ENCODE data around the gene ADRM1.

The ADRM1 gene

DNA sequence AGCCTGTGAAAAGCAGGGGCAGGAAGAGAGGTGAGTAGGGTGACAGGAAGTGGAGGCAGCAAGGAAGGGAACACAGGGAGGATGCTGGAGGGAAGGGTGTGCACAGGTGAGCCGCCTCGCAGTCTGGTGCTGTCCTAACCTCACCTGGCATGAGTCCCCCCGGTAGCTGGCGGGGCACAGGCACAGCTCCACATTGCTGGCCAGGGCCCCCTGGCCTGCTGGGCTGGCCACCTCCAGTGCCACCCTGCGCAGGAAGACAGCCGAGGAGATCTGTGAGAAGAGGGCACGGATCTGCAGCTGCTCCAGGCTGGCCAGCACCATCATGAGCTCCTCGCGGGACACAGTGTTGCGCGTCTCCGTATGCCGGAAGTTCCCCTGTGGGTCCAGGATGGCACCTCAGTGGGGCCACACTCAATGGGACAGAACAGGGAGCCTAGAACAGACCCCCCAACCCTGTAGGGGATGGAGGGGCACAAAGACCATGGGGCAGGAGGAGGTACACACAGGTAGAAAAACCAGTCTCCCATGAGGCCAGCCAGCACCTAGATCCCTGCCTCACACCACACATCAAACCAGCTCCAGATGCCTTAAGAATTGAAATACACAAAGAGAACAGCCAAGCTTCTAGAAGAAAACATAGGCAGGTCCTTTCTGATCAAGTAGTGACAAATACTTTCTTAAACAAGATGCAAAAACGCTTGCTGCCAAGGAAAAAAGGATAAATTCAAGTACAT lies 22.5 kb downstream of the ADRM1 start:
- DNase-seq, result no peak

DNA sequence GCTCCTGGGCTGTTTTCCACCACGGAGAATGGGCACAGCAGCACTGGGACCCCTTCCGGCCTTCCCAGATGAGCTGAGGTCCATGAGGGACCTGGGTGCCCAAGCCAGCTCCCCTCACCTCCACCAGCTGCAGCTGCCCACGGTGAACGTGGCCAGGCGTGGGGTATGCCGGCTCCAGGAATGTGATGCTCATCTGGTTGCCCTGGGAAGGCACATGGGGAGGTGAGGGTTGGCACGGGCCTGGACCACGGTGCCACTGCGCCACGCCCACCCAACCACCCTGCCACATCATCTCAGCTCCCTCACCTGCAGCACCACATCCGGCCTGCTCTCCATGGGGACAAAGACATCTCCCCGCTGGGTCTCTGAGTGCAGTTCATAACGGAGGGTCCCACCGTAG lies 23.8 kb downstream of the ADRM1 start:
- DNase-seq, result no peak

DNA sequence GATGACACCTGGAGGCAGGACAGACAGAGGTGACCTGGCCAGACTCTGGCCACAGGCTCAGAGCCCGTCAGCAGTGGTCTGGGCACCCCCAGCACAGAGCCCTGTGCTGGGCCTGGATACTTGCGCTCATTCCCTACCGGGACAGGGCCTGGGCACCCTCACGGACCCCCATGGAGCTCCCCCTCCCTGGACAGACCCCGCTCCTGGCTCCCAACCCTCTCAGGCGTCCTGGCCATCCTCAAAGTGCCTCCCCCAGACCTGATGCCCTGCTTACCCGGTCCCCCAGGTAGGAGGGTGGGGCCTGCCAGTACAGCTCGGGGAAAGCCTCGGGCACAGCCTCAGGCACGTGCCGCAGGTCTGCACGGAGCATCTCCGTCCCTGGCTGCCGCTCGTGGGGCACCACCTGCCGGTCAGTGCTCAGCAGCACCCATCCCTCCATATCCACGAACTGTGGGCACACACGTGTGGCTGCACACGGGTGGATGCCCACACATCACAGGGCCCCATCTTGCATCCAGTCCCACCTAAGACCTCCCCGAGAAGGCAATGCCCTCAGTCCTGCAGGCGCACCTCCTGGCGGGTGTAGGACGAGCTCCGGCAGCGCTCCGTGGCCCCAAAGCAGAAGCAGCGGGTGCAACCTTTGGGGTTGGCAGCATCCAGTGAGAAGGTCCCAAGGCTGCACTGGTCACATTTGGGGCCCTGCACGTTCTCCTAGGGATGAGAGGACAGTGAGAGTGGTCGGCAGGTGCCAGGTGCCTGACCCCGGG lies 24.3 kb downstream of the ADRM1 start:
- DNase-seq, result no peak

DNA sequence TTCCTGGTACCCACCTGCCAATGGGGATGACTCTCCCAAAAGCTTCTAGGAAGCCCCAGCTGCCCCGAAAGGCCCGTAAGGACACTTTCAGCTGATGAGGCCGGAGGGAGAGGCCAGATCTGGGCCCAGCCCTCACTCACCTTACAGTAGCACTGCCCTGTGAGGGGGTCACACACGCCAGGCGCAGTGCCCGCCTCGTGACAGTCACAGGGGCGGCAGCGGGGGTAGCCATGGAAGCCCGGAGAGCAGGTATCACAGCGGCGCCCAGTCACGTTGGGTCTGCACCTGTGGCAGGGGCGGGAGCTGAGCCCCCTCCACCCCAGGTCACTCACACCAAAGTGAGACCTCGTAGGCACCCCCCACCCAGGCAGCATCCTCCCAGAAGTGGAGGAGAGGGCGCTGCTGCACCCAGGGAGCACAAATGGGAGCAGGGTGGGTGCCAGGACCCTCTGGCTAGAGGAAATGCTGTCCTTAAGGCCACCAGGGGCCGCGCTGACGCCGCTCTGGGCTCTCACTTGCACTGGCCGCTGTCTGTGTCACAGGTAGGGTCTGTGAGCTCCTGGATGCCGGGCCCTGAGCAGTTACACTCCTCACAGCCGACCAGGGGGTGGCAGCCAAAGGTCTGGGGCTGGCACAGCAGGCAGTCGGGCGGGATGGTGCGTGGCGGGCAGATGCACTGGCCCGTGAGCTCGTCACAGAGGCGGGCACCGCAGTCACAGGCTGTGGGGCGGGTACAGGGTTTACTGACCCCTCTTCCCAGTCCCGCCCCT lies 25.1 kb downstream of the ADRM1 start:
- no peak for DNase-seq

DNA sequence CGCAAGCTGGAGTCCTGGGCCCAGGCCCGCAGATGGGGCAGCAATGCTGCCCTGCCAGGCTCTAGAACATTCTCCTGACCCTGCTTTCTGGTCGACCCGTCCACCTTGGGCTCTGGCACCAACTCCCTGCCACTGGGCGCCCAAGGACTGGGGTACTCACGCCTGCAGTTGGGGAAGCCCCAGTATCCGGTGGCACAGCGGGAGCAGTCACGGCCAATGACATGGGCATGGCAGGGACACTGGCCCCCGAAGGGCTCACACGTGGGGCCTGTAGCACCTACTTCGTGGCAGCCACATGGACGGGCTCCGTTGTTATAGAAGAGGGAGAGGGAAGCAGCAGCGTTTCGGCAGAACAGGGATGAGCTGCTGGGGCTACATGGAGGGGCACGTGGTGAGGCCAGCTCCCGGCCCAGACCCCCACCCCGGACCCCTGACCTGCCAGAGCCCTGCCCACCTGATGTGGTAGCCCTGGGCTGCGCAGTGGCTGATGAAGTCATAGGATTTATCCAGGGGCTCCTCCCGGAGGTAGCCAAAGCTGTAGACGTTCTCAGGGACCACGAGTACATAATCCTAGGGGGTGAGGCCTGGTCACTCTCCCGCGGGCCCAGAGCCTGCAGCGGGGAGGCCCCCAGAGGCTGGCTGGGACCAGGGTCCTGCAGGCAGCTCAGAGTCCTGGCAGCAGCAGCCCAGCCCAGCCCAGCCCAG lies 26.0 kb downstream of the ADRM1 start:
- no peak for DNase-seq

DNA sequence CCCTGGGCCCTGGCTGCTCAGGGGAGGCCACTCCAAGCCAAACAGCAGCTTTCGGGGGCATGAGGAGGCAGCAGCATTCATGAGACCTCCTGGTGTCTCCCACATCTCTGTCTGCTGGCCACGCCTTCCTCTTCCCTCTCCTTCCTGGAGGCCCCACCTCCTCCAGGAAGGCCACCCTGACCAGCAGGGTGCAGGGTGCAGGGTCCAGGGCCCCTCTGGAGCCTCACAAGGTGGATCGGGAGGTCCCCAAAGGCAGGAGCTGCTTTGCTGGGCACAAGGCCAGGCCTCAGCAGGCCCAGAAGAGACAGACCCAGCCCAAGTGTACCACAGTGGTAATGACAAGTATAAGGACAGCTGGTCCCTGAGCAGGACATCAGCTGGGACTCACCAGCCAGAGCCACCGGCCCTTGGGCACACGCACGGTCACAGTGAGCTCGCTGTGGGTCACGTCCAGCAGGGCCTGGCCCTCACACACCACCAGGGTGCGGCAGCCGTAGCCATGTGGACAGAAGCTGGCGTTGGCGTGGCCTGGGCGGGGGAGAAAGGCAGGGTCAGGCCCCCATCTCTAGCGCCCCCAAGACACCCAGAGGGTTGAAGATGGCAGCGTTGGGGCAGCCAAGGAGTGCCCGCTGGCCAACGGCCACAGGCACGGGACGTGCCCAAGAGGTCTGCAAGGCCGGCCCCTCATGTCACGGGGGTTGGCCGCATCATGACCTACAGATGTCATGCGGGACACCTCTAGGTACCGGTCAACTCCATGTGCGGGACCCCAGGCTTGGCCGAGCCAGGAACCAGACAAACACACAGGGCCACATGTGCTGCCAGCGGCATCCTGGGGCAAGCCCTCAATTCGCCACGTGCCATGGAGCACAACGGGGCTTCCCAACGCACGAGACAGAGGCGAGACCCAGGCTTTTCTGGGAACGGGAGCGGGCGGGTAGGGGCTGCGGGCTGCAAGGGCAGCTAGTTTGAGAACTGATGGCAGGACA lies 26.9 kb downstream of the ADRM1 start:
- no peak for DNase-seq

DNA sequence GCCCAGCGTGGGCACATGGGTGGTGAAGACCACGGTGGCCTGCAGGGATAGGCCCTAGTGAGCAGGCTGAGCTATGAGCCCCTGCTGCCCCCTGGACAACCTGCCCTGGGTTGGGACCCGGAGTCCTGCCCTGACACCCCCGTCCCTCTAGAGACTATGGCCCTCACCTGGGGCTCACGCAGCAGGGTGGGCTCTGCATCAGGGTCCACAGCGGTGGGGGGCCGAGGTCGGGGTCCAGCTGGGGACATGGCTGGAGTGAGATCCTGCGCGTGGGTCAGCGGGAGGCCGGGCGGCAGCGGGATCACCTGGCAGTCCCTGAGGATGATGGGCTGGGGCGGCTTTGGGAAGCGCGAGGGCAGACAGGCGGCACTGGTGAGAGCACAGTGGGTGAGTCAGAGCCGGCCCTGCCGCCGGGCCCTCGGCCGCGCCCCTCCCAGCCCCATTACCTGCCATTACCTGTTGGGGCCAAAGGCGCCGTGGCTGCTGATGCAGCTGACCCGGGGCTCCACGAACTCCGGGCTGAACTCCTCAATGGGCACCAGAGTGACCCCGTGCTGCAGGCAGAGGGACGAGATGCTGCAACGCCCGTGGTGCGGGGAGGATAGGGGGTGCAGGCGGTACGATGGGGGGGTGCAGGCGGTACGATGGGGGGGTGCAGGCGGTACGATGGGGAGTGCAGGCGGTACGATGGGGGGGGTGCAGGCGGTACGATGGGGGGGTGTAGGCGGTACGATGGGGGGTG lies 27.9 kb downstream of the ADRM1 start:
- no peak for DNase-seq

DNA sequence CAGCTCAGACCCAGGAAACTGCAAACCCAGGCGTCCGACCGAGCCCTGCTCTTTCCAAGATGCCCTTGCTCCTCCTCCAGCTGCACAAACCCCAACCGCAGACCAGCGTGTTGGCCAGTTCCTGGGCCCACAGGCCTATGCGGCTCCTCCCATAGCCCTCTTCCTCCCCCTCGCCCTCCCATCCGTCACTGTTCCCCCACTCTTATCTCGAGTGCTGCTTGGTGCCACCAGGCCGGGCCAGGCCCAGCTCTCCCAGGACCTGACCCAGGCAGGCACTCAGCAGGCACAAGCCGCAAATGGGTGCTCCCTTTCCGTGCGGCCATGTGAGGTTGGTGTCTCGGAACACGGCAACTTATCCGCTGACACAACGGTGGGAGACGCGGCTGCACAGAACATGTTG lies 28.6 kb downstream of the ADRM1 start:
- DNase-seq, result no peak

DNA sequence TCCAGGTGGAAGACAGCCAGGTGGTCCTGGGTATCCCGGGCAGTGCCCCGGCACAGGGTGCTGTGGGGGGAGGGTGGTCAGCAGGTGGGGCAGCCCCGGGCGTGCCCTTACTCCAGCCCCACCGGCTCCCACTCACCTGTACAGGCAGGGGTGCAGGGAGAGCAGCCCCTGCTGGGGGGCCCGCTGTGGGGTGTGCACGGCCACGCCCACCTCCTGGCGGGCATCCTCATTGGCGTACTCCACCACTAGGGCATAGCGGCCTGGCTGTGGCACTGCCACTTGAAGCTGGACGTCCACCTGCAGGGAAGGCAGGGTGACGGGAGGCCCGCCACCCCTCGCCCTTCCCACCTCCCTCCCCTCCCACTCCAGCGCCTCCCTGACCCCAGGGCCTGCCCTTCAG lies 29.6 kb downstream of the ADRM1 start:
- DNase-seq, result no peak

DNA sequence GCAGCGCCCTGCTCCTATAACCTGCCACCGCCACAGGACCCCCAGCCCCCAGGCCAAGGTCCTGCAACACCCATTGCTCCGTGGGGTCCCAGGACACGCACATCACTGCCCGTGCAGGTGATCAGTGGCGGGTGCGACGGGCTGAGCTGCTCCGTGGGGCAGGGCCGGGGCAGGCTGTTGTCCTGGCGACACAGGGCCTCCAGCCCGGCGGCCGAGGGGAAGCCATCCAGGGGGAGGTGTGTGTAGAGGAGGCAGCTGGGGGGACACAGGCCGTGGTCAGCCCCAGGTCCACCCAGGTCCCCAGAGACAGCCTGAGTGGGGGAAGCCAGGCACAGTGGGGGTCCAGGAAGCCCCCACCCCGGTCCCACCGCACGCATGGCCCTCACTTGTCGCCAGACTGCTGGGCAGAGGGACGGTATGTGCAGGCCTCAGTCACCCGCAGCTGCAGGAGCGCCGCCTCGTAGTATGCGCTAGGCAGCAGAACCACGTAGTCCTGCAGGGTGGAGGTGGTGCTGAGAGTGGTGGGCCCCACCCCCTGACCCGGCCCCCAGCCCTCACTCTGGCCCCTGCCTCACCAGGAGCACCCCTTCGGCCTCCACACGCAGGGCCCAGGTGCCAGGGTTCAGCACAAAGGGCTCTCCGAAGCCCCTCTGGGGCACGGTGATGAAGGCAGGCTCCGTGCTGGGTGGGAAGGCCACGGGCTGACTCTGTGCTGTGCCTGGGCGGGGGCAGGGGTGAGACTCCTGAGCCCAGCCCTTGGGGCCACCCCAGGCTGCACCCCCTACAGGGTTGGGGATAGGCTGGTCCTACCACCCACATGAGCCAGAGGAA lies 30.4 kb downstream of the ADRM1 start:
- DNase-seq, result no peak

DNA sequence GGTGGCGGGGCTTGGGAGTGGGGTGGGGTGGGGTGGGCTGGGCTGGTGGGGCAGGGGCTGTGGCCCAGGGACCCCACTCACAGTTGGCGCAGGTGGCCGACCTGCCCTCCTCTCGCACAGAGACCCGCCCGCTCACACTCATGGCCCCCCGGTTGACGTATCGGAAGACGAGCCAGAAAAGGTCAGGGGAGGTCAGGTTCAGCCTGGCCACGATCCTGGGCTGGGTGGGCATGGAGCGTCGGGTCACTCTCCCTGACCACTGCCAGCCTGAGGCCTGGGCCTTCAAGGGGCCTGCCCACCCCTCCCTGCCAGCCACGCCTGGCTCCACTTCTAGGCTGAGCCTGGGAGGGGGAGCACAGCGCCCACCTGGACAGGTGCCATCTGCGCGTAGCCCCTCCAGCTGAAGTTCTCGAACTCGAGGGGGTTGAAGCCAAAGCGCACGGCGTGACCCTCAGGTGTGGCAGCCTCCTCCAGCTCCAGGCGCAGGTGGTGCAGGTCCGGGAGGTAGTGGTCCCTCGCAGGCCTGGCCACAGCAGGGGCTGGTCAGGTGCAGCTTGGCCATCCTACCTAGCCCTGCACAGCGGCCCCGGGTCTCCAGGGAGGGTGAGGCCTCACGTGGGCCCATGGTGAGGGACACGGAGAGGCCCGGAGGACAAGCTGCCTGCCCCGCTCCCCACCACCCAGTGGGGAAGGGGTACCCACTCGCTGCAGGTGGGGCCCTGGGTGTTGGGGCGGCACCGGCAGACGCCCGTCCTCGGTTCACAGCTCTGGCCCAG lies 31.2 kb downstream of the ADRM1 start:
- no peak for DNase-seq

DNA sequence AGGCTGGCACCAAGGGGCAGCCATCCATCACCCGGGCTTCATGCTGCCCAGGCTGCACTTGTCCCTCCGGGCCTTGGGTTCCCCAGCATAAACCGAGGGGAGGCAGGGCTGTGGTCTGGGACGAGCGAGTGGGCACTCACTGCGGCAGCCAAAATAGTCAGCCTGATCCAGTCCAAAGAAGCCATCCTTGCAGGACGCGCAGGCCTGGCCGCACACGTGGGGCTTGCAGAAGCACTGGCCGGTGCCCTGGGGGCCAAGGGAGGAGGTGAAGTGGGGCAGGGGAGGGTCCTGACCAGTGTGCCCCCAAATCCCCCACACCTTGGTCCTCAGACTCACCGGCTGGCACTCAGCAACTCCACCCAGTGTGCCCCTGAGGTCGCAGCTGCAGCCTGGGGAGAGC lies 32.1 kb downstream of the ADRM1 start:
- no peak for DNase-seq

DNA sequence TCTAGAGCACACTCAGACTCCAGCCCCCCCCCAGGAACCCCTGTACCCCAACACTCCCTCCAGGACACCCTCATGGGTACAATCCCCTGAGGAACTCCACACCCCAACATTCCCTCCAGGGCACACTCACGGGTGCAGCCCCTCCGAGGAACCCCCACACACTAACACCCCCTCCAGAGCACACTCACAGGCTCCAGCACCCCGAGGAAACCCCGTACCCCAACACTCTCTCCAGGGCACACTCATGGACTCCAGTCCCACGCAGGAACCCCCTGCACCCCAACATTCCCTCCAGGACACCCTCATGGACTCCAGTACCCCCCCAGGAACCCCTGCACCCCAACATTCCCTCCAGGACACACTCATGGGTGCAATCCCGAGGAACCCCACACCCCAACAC lies 32.7 kb downstream of the ADRM1 start:
- DNase-seq, result no peak

DNA sequence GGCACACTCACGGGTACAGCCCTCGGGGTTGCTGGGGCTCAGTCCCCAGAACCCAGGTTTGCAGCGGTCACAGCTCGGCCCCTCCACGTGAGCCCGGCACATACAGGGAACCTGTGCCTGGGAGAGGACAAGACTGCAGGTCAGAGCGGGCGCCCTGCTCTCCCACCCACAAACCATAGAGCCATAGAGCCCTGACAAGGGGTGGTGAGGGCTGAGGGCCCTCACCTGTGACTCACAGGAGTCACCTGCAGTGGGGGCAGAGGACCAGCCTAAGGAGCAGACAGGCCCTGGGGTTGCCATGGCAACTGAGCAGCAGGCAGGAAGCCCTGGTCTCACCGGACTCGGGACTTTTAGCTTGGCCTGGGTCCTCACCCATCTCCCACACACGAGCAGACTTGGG lies 33.5 kb downstream of the ADRM1 start:
- DNase-seq, result no peak

DNA sequence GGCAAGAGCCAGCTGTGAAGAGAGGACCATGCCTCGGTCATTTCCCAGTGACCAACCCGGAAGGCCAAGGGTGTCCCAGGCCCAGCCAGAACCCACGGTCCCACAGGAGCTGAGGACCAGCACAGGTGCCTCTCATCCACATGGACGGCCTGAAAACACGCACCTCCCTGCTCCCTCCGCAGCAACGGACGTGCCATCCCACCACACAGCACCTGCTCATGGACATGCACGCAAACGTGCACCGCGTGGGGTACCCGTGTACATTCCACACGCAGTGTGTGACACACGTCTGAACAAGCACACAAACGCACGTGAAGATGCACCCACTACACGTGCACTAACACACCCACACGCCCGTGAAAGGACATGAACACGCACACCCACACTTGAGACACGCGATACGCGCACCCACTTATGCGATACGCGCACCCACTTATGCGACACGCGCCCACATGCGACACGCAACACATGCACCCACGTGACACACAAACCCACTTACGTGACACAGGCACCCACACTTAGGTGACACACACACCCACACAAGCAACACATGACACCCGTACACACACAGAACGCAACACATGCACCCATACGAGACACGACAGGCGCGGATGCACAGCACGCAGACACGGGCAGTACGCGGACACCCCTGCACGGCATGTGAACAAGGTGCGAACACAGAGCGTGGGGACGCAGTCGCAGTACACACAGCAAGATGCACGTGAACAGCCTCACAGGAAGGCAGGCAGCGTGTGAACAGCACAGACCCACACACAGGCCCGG lies 34.2 kb downstream of the ADRM1 start:
- no peak for DNase-seq

DNA sequence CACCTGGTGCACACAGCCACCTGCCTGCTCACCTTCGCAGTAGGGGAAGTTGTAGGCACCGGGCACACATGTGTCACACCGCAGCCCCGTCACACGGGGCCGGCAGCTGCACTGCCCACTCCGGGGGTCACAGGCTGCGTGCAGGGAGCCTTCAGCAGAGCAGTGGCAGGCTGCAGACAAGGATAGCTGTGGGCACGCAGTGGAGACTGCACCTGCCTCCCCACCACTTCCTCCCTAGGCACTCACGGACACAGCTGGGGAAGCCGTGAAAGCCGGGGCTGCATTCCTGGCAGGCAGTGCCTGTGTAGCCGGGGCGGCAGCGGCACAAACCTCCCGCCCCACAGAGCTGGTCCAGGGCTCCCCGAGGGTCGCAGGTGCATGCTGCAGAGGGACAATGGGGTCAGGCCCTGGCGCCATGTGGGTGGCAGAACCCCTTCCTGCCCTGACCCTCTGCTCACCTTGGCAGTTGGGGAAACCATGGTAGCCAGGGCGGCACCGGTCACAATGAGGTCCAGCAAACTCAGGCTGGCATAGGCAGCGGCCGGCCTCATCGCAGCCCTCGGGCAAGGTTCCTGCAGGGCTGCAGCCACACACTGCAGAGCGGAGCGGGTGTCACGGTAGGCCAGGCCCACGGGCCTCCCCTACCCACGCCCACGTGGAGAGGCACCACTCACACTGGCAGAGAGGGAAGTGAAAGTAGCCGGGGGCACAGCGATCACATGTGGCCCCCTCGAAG lies 34.9 kb downstream of the ADRM1 start:
- DNase-seq, result no peak

DNA sequence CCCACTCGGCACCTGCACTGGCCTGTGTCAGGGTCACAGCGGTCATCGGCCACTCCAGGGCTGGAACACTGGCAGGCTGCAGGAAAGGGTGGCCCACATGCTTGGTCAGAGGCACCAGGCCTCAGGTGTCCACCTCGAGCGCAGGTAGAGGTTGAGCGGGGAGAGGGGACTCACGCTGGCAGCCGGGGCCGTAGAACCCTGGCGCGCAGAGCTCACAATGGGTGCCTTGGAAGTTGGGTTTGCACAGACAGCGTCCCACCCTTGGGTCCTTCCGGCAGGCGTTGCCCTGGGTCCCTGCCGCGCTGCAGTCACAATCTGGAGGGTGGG lies 35.5 kb downstream of the ADRM1 start:
- no peak for DNase-seq

DNA sequence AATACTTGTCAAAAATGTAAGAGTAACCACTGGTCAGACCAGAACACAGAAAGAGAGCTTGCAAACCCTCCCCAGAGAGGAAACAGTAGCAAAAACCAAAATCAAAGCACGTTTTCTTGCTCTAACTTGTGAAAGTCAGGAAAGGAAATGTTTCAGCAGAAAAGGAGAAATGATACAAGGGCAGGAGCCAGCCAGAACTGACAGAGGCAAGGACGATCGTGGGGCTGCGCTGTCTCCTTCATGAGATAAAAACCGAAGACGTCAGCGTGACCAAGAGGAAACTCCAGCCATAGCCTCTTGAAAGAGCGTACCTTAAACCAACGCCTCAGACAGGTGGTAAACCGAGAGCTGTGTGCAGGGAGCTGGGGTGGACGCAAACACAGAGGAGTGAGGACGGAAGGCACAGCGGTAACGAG lies 36.9 kb downstream of the ADRM1 start:
- DNase-seq, result no peak
